ENCODE measurements around the gene SBNO2. TPM values are rescaled to one million over a fixed set of nuclear protein-coding genes. Genes with fewer than 3 reads are reported as not detected.

The SBNO2 gene
- total and polyA plus RNA-seq, 9 of the 15 experiments (the other 6 are each of a cell fraction or from before 2014, with no cell fraction given) = 0.01 to 46.2 (median 6.7) TPM

DNA sequence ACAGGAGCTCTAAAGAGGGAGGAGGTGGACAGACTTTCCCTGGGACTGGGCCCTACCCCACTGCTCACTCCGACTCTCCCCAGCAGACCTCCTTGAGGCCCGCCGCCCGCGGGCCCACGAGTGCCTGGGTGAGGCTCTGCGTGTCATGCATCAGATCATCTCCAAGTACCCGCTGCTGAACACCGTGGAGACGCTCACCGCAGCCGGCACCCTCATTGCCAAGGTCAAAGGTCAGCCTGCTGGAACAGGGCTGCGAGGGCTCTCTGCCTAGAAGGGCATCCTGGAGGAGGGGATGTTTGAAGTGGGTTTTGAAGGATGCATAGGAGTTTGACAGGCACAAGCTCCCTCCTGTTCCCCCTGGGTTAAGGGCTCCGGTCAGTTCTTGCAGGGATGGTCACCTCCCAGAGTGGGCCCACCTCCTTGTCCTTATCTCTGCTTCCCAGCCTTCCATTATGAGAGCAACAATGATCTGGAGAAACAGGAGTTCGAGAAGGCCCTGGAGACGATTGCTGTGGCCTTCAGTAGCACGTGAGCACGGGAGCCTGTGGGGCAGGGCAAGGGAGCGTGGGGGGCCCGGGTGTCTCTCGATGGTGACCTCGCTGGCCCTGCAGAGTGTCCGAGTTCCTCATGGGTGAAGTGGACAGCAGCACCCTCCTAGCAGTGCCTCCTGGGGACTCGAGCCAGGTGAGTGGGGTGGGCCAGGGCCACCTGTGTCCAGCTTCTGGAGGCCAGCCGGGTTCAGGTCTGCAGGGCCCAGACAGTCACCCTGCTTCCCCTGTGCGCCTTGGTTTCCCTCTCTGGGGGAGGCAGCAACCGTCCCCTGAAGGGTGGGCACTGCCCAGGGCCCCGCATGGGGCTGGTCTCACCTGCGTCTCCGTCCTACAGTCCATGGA is 100.8 kb downstream of the SBNO2 start (continued):
- TF ChIP-seq ZNF449 (CRISPR knock-in tag; IDR thresholded peaks at IDR 0.05) = no peak
- TF ChIP-seq THRAP3 (IDR thresholded peaks at IDR 0.05; ENCODE audit: borderline replicate concordance) = no peak
- TF ChIP-seq, protein P1, sequence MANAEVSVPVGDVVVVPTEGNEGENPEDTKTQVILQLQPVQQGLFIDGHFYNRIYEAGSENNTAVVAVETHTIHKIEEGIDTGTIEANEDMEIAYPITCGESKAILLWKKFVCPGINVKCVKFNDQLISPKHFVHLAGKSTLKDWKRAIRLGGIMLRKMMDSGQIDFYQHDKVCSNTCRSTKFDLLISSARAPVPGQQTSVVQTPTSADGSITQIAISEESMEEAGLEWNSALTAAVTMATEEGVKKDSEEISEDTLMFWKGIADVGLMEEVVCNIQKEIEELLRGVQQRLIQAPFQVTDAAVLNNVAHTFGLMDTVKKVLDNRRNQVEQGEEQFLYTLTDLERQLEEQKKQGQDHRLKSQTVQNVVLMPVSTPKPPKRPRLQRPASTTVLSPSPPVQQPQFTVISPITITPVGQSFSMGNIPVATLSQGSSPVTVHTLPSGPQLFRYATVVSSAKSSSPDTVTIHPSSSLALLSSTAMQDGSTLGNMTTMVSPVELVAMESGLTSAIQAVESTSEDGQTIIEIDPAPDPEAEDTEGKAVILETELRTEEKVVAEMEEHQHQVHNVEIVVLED (CRISPR knock-in tag; IDR thresholded peaks at IDR 0.05) = no peak
- TF ChIP-seq, protein P2, sequence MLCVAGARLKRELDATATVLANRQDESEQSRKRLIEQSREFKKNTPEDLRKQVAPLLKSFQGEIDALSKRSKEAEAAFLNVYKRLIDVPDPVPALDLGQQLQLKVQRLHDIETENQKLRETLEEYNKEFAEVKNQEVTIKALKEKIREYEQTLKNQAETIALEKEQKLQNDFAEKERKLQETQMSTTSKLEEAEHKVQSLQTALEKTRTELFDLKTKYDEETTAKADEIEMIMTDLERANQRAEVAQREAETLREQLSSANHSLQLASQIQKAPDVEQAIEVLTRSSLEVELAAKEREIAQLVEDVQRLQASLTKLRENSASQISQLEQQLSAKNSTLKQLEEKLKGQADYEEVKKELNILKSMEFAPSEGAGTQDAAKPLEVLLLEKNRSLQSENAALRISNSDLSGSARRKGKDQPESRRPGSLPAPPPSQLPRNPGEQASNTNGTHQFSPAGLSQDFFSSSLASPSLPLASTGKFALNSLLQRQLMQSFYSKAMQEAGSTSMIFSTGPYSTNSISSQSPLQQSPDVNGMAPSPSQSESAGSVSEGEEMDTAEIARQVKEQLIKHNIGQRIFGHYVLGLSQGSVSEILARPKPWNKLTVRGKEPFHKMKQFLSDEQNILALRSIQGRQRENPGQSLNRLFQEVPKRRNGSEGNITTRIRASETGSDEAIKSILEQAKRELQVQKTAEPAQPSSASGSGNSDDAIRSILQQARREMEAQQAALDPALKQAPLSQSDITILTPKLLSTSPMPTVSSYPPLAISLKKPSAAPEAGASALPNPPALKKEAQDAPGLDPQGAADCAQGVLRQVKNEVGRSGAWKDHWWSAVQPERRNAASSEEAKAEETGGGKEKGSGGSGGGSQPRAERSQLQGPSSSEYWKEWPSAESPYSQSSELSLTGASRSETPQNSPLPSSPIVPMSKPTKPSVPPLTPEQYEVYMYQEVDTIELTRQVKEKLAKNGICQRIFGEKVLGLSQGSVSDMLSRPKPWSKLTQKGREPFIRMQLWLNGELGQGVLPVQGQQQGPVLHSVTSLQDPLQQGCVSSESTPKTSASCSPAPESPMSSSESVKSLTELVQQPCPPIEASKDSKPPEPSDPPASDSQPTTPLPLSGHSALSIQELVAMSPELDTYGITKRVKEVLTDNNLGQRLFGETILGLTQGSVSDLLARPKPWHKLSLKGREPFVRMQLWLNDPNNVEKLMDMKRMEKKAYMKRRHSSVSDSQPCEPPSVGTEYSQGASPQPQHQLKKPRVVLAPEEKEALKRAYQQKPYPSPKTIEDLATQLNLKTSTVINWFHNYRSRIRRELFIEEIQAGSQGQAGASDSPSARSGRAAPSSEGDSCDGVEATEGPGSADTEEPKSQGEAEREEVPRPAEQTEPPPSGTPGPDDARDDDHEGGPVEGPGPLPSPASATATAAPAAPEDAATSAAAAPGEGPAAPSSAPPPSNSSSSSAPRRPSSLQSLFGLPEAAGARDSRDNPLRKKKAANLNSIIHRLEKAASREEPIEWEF (CRISPR knock-in tag; IDR thresholded peaks at IDR 0.05) = no peak
- no peak for TF ChIP-seq KLF10 (CRISPR knock-in tag; IDR thresholded peaks at IDR 0.05)
- no peak for TF ChIP-seq CSDE1 (IDR thresholded peaks at IDR 0.05)
- no peak for TF ChIP-seq PHB (CRISPR knock-in tag; IDR thresholded peaks at IDR 0.05)
- TF ChIP-seq GTF2A2 (tag; IDR thresholded peaks at IDR 0.05) = no peak
- no peak for TF ChIP-seq MTF1 (CRISPR knock-in tag; IDR thresholded peaks at IDR 0.05; ENCODE audit: borderline replicate concordance)
- TF ChIP-seq TBL1XR1 (IDR thresholded peaks at IDR 0.05; ENCODE audit: low read length in 2 of 2) = 0 out of 4 replicates have a peak, but pooled peaks of 1 of the 2 experiments have one; percentile 15
- no peak for TF ChIP-seq RNF219 (CRISPR knock-in tag; IDR thresholded peaks at IDR 0.05)
- no peak for TF ChIP-seq PYGO2 (tag; IDR thresholded peaks at IDR 0.05)
- no peak for TF ChIP-seq HNRNPL (IDR thresholded peaks at IDR 0.05; ENCODE audit: low read depth, low read length)
- TF ChIP-seq SLC30A9 (CRISPR knock-in tag; IDR thresholded peaks at IDR 0.05) = no peak
- TF ChIP-seq TFAP4 (CRISPR knock-in tag; IDR thresholded peaks at IDR 0.05; ENCODE audit: borderline replicate concordance) = peak; percentile 41; the same call in 1 of the 2 replicates
